Gastrocnemius medialis (tissue), 4 donors: Measurements from ENCODE around the gene DYRK1A. TPM values are rescaled to one million over a fixed set of nuclear protein-coding genes. Genes with fewer than 3 reads are reported as not detected.

Source experiments
- ATAC-seq, 2 donors: fragments of 150-250 bp; one replicate each; pipeline ENCODE4 v1.9.1; 2016
- DNase-seq, 2 donors: peaks; one replicate each; pipeline ENCODE4 v3.0.0-alpha.2; 2019
- H3K27ac ChIP-seq, 4 donors: fragments of 200-600 bp; sonication (generic); 1 replicate in 1 of 4; 2 replicates in 3 of 4; pipeline ENCODE4 v1.5.1; 2016 to 2018; ENCODE audit warnings: mild to moderate bottlenecking in 2 of 4, moderate library complexity in 1 of 4
- H3K27me3 ChIP-seq, 3 donors: fragments of 200-600 bp; sonication (generic) in 2 of 3; 1 replicate in 1 of 3; 2 replicates in 2 of 3; pipeline versions ENCODE4 v1.5.1 to v1.6.0; 2016 to 2019; ENCODE audit warnings: mild to moderate bottlenecking in 1 of 3, moderate library complexity in 1 of 3
- H3K36me3 ChIP-seq, 2 donors: fragments of 200-600 bp; sonication (generic) in 1 of 2; one replicate each; pipeline ENCODE4 v1.5.1; 2017 to 2018
- H3K4me1 ChIP-seq, 2 donors: fragments of 200-600 bp; sonication (generic) in 1 of 2; one replicate each; pipeline ENCODE4 v1.5.1; 2016 to 2017; ENCODE audit warnings: mild to moderate bottlenecking in 2 of 2
- H3K4me3 ChIP-seq, 4 donors: fragments of 200-600 bp; sonication (generic) in 3 of 4; 1 replicate in 1 of 4; 2 replicates in 3 of 4; pipeline ENCODE4 v1.5.1; 2016 to 2019; ENCODE audit warnings: mild to moderate bottlenecking in 2 of 4
- H3K9me3 ChIP-seq, 3 donors: fragments of 200-600 bp; sonication (generic) in 2 of 3; 1 replicate in 1 of 3; 2 replicates in 2 of 3; pipeline ENCODE4 v1.5.1; 2016 to 2019
- POLR2A ChIP-seq, 2 donors: fragments of 450-650 bp; IDR thresholded peaks; one replicate each; pipeline ENCODE4 v1.6.1; 2017; ENCODE audit warnings: antibody characterized with exemption in 2 of 2, mild to moderate bottlenecking in 2 of 2, moderate library complexity in 2 of 2
- in situ Hi-C, 4 donors: fragments of 200-750 bp; cut with MboI; loops; one replicate each; pipeline versions ENCODE4 v1.15.0 to v1.8.0; 2017; ENCODE audit warnings: low sequenced_read_pairs in 4 of 4
- intact Hi-C: fragments of 100-400 bp; cut with DNase I; formaldehyde crosslinking; loops from one replicate; pipeline ENCODE4 v1.15.1; 2023; ENCODE audit warnings: low total_unique reads
- total RNA-seq, 4 donors: library from RNA; depleted of rRNA; stranded (reverse); fragments of >200 nt; gene quantifications; one replicate each; pipeline versions ENCODE4 v1.1.0 to v1.2.3, GENCODE V29; 2016
- TF ChIP-seq, protein P1 (sequence below), 5 experiments: fragments of 450-650 bp in 3 of 5; fragments of 200-600 bp in 2 of 5; sonication (generic) in 2 of 5; IDR thresholded peaks in 4 of 5; conservative IDR thresholded peaks in 1 of 5; 1 replicate in 4 of 5; 2 replicates in 1 of 5; pipeline ENCODE4 v1.5.1; 2016 to 2019; ENCODE audit warnings: antibody characterized with exemption in 5 of 5, mild to moderate bottlenecking in 3 of 5, moderate library complexity in 3 of 5

DYRK1A gene
- total RNA-seq, 4 donors from 2014 or later: 81.0 to 115 (median 95.3) TPM

DNA sequence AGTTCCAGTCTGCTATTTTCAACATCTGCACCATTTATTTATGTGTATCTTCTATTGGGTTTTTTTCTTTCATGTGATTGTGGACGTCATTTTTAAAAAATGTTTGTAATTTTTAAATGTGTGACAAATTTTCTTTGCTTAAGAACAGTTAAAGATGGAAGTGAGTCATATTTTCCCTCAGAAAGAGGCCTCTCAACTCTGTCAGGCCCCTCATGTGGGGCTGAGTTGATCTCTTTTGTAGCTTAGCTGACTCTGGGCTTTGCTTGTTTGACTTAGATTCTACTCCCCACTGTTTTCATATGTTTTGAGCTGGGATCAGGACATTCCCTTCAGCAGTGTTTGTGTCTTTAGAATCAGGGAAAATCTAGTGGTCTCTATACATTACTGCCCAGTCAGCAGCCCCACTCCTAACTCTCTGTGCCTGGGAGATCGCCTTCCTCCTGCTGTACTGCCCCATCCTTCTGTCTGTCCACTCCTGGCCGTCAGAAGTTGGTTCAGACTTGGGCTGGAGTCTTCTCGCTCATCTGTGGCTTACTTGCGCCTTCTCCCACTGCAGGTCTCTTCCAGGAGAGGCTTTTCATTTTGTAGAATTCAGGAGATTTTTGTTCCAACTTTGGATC is 137.4 kb downstream of the DYRK1A start:
- no peaks in the 10 kb centered on the region for H3K27me3 ChIP-seq
- H3K4me1 ChIP-seq: no peaks in the 10 kb centered on the region
- intact Hi-C loops: no loop called here
- in situ Hi-C loops: no loop called here
- peaks cover 0 to 41% of the 10 kb centered on the region in 2 donors for H3K36me3 ChIP-seq
- TF ChIP-seq, protein P1, sequence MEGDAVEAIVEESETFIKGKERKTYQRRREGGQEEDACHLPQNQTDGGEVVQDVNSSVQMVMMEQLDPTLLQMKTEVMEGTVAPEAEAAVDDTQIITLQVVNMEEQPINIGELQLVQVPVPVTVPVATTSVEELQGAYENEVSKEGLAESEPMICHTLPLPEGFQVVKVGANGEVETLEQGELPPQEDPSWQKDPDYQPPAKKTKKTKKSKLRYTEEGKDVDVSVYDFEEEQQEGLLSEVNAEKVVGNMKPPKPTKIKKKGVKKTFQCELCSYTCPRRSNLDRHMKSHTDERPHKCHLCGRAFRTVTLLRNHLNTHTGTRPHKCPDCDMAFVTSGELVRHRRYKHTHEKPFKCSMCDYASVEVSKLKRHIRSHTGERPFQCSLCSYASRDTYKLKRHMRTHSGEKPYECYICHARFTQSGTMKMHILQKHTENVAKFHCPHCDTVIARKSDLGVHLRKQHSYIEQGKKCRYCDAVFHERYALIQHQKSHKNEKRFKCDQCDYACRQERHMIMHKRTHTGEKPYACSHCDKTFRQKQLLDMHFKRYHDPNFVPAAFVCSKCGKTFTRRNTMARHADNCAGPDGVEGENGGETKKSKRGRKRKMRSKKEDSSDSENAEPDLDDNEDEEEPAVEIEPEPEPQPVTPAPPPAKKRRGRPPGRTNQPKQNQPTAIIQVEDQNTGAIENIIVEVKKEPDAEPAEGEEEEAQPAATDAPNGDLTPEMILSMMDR (IDR thresholded peaks at IDR 0.05 in 4 of 5, conservative IDR thresholded peaks at IDR 0.05 in 1 of 5): no peak
- TF ChIP-seq POLR2A (IDR thresholded peaks at IDR 0.05): no peak
- no peak for ATAC-seq
- H3K4me3 ChIP-seq: no peak overlapping the region
- no peak for DNase-seq
- no peak overlapping the region for H3K27ac ChIP-seq
- no peaks in the 10 kb centered on the region for H3K9me3 ChIP-seq

DNA sequence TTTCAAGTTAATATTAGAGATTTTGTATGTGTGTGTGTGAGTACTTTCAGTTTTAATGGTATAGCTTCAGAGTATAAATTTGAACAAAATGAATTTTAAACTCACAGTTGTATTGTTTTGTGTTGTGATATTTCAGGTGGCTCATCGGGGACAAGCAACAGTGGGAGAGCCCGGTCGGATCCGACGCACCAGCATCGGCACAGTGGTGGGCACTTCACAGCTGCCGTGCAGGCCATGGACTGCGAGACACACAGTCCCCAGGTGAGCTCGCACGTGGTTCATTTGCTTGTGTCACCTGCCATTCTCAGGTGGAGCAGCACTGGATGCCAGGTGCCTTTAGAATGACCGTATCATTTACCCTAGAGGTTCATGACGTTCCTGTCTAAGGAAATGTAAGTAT is 139.4 kb downstream of the DYRK1A start:
- H3K9me3 ChIP-seq: no peaks in the 10 kb centered on the region
- peaks cover 0 to 60% of the 10 kb centered on the region in 2 donors for H3K36me3 ChIP-seq
- intact Hi-C loops (loop anchor here (5.0 kb wide), 1 partner anchor 846 kb away; no protein-coding TSS in a partner anchor), in situ Hi-C loops (no loop called here)
- ATAC-seq (no peak), DNase-seq (no peak)
- no peaks in the 10 kb centered on the region for H3K4me1 ChIP-seq
- TF ChIP-seq, protein P1 (IDR thresholded peaks at IDR 0.05 in 4 of 5, conservative IDR thresholded peaks at IDR 0.05 in 1 of 5): no peak
- H3K27me3 ChIP-seq: no peaks in the 10 kb centered on the region
- no peak overlapping the region for H3K27ac ChIP-seq
- no peak overlapping the region for H3K4me3 ChIP-seq

DNA sequence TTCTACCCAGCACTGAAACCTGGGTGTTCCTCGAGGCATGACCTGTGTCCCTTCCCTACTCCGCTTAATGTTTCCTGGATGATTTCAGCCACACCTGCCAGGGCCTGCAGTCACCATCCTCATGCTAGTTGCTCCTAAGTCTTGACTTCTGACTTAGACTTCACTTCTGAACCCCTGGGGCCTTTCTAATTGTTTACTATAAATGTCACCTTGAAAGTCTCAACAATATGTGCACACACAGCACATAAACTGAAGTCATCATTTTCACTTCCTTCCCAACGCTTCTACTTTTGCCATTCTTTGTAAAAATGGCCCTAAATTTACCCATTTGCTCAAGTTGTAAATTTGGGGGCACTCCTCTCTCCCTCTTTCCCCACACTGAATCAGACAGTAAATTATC is 141.1 kb downstream of the DYRK1A start:
- TF ChIP-seq, protein P1 (IDR thresholded peaks at IDR 0.05 in 4 of 5, conservative IDR thresholded peaks at IDR 0.05 in 1 of 5): no peak
- no peak for TF ChIP-seq POLR2A (IDR thresholded peaks at IDR 0.05)
- peaks cover 0 to 77% of the 10 kb centered on the region in 2 donors for H3K36me3 ChIP-seq

DNA sequence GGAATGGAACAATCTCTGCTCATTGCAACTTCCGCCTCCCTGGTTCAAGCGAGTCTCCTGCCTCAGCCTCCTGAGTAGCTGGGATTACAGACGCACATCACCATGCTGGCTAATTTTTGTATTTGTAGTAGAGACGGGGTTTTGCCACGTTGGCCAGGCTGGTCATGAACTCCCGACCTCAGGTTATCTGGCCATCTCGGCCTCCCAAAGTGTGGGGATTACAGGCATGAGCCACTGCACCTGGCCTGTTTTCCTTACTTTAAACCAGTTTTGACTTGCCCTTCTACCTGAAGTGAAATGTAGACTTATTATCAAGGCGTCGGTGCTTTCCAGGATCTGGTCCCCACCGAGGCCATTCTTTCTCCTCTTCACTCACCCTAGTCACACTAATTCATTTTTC is 141.8 kb downstream of the DYRK1A start:
- intact Hi-C loops (loop anchor here (5.0 kb wide), 1 partner anchor 844 kb away; no protein-coding TSS in a partner anchor), in situ Hi-C loops (no loop called here)
- no peaks in the 10 kb centered on the region for H3K27me3 ChIP-seq
- no peak overlapping the region for H3K4me3 ChIP-seq
- no peak for TF ChIP-seq POLR2A (IDR thresholded peaks at IDR 0.05)
- TF ChIP-seq, protein P1 (IDR thresholded peaks at IDR 0.05 in 4 of 5, conservative IDR thresholded peaks at IDR 0.05 in 1 of 5): no peak
- ATAC-seq (no peak), DNase-seq (no peak)
- H3K27ac ChIP-seq: no peak overlapping the region
- peaks cover 0 to 84% of the 10 kb centered on the region in 2 donors for H3K36me3 ChIP-seq
- H3K4me1 ChIP-seq: no peaks in the 10 kb centered on the region
- H3K9me3 ChIP-seq: no peaks in the 10 kb centered on the region

More for the DNA sequence above, 141.1 kb downstream of the DYRK1A start:
- intact Hi-C loops (loop anchor here (5.0 kb wide), 1 partner anchor 845 kb away; no protein-coding TSS in a partner anchor), in situ Hi-C loops (no loop called here)
- Histone ChIP-seq H3K27ac (no peak overlapping the region), H3K27me3 (no peaks in the 10 kb centered on the region), H3K4me1 (no peaks in the 10 kb centered on the region), H3K9me3 (no peaks in the 10 kb centered on the region), H3K4me3 (no peak overlapping the region)
- DNase-seq (no peak), ATAC-seq (no peak)
